Measurements from ENCODE around the gene ARMC7.
A peak's percentile ranks its signal among the peaks of the same experiment; 100 is the strongest.

The ARMC7 gene

DNA sequence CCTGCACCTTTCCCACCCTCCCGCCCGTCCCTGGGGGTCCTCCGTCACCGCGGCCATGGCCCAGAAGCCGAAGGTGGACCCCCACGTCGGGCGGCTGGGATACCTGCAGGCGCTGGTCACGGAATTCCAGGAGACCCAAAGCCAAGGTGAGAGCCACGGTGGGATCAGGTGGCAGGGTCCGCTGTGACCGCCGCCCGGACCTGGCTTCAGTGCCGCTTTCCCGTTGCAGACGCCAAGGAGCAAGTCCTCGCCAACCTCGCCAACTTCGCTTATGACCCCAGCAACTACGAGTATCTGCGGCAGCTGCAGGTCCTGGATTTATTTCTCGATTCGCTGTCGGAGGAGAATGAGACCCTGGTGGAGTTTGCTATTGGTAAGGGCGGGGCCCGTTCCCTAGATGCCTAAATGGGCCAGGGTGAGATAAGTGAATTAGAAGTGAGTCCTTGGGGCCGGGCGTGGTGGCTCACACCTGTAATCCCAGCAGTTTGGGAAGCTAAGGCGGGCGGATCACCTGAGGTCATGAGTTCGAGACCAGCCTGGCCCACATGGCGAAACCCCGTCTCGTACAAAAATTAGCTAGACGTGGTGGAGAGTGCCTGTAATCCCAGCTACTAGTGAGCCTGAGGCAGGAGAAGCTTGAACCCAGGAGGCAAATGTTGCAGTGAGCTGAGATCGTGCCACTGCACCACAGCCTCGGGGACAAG is 617 bp downstream of the ARMC7 start:
- TF ChIP-seq, protein P1, sequence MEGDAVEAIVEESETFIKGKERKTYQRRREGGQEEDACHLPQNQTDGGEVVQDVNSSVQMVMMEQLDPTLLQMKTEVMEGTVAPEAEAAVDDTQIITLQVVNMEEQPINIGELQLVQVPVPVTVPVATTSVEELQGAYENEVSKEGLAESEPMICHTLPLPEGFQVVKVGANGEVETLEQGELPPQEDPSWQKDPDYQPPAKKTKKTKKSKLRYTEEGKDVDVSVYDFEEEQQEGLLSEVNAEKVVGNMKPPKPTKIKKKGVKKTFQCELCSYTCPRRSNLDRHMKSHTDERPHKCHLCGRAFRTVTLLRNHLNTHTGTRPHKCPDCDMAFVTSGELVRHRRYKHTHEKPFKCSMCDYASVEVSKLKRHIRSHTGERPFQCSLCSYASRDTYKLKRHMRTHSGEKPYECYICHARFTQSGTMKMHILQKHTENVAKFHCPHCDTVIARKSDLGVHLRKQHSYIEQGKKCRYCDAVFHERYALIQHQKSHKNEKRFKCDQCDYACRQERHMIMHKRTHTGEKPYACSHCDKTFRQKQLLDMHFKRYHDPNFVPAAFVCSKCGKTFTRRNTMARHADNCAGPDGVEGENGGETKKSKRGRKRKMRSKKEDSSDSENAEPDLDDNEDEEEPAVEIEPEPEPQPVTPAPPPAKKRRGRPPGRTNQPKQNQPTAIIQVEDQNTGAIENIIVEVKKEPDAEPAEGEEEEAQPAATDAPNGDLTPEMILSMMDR (IDR thresholded peaks at IDR 0.05; ENCODE audit: borderline replicate concordance, control extremely low read depth, extremely low read depth, insufficient read depth, missing control alignments): no peak
- in situ Hi-C loops (cut with MboI; ENCODE audit: low sequenced_read_pairs, unreplicated experiment): no loop called here
- DNase-seq (ENCODE audit: low spot score): no peak

DNA sequence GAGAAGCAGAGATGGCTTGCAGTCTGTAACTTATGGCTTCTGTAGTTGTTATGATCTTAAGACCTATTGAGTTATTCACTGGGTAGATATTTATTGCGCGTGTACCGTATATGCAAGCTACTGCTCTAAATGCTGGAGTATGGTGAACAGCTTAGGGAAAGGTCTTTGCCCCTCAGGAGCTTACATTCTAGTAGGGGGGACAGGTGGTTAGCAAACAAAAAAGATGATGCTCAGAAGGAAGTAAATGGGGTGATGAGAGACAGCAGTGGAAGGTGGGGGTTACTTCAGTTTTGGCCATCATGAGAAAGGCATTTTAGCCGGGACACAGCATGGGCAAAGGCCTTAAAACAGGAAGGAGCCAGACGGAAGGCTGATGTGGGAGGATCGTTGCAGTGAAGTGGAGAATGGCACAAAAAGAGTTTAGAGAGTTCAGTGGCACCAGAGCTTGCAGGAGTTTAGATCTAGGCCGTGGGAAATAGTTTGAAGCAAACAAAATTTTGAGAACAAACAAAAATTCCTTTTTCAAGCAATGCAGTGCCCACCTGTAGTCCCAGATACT is 2.1 kb downstream of the ARMC7 start:
- no peak for DNase-seq (ENCODE audit: low spot score)
- TF ChIP-seq, protein P1 (IDR thresholded peaks at IDR 0.05; ENCODE audit: borderline replicate concordance, control extremely low read depth, extremely low read depth, insufficient read depth, missing control alignments): no peak
- in situ Hi-C loops (cut with MboI; ENCODE audit: low sequenced_read_pairs, unreplicated experiment): no loop called here

DNA sequence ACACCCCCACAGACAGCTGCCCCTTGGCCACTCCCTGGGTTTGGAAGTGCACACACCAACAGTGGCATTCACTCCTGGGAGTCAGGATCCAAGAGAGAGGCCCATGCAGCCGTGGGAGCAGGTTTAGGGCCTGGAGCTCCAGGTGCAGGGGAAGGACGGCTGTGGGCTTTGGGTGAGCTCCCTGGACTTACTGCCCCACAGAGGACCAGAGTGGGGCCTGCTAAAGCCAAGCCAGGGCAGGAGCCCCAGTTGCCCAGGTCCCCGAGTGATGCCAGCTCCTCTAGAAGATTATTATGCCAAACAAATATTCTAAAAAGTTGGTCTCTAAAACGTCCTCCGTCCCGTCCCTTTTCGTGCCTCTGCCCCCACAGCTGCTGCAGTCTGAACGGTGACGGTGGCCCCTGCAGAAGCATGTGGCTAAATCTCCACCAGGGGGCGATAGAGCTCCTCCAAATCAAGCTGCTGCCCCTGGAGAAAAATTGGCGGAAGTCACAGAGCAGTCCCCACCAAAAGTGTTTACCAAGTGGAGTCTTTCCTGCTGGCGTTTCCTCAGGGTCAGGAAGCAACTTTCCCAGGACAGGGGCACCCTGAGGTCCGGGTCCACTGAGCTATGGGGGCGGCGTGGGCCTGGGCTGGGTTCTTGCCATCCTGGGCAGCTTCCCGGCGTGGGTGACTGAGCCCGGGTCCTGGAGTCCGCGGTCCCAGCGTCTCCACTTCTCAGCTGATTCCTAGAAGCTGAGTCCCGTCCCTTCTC is 4.2 kb downstream of the ARMC7 start:
- peak; percentile 90 for DNase-seq (ENCODE audit: low spot score)
- TF ChIP-seq, protein P1 (IDR thresholded peaks at IDR 0.05; ENCODE audit: borderline replicate concordance, control extremely low read depth, extremely low read depth, insufficient read depth, missing control alignments): peak; percentile 85
- in situ Hi-C loops (cut with MboI; ENCODE audit: low sequenced_read_pairs, unreplicated experiment): no loop called here

DNA sequence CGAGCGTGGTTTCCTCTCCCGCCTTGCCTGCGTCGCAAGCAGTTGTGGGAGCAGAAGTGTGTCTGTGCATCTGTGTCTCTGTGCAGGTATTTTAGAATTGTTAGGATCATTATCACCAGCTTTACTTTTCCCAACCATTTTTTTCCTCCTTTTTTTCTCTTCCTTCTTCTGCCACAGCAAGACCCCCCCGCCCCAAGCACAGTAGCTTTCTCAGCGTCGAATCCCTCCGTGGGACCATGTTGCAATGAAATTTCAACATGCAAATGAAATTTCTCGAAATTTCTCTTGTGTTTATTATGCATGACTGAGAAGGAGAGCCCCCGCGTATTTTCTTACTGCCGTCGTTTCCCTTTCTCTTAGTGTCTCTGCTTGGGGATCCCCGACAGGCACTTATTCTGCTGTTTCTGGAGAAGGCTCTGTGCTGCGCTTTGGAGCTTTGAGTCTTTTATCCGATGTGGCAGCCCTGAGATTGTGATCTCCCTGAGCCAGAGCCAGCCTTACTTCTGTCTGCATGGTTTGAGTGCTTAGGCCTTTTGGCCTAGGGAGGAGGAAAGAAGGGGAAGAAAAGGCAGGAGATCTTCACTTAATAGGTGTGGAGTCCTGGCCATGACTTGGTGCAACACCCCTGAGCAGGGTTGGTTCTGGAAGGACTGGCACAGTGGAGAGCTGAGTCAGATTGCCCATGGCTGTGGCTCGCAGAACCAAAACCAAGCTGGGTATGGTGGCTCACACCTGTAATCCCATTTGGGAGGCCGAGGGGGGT is 5.0 kb downstream of the ARMC7 start:
- DNase-seq (ENCODE audit: low spot score): peak; percentile 76
- TF ChIP-seq, protein P1 (IDR thresholded peaks at IDR 0.05; ENCODE audit: borderline replicate concordance, control extremely low read depth, extremely low read depth, insufficient read depth, missing control alignments): no peak
- in situ Hi-C loops (cut with MboI; ENCODE audit: low sequenced_read_pairs, unreplicated experiment): no loop called here

DNA sequence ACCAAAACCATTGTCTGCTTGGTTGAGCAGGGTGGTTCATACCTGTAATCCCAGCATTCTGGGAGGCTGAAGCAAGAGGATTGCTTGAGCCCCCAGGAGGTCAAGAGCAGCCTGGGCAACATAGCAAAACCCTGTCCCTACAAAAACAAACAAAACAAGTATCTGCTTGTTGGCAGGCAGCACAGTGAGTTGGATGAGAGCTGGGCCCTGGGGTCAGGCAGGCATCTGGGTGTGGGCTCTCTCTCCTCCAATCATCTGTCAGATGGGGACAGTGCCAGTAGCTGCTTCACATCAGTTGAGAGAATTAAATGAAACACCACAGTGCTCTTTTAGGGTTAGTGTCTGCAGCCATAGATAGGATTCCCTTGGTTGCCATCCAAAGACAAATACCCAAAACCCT is 5.8 kb downstream of the ARMC7 start:
- TF ChIP-seq, protein P1 (IDR thresholded peaks at IDR 0.05; ENCODE audit: borderline replicate concordance, control extremely low read depth, extremely low read depth, insufficient read depth, missing control alignments): no peak
- in situ Hi-C loops (cut with MboI; ENCODE audit: low sequenced_read_pairs, unreplicated experiment): no loop called here
- no peak for DNase-seq (ENCODE audit: low spot score)

DNA sequence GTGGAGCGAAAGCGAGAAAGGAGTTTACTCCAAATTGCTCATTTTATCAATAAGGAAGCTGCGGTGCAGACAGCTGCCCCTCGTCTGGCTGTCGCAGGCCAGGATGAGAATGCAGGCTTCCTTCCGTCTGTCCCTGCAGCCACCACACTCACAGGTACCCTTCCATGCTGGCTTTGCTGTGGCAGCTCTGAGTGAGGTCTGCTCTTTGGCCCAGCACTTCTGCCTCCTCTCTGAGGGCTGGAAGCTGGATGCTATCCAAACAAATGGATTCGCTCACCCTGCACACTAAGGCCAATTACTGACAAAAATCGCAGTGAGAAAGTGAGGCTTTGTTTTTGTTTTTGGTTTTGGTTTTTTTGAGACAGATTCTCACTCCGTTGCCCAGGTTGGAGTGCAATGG is 7.0 kb downstream of the ARMC7 start:
- TF ChIP-seq, protein P1 (IDR thresholded peaks at IDR 0.05; ENCODE audit: borderline replicate concordance, control extremely low read depth, extremely low read depth, insufficient read depth, missing control alignments): no peak
- in situ Hi-C loops (cut with MboI; ENCODE audit: low sequenced_read_pairs, unreplicated experiment): no loop called here
- DNase-seq (ENCODE audit: low spot score): no peak

Measured in GM13976 (cell line).